Loucy (cell line): ENCODE data around the gene RALA.

Source experiments
- CTCF ChIP-seq: fragments of 200-600 bp; sonication (generic); conservative IDR thresholded peaks from 2 replicates; pipeline ENCODE4 v1.5.1; 2014; ENCODE audit warnings: mild to moderate bottlenecking, antibody characterized with exemption, low read length
- EZH2phosphoT487 ChIP-seq: fragments of 200-600 bp; IDR thresholded peaks from 2 replicates; pipeline ENCODE4 v1.6.1; 2018; ENCODE audit warnings: antibody characterized with exemption, mild to moderate bottlenecking, moderate library complexity, borderline replicate concordance

DNA sequence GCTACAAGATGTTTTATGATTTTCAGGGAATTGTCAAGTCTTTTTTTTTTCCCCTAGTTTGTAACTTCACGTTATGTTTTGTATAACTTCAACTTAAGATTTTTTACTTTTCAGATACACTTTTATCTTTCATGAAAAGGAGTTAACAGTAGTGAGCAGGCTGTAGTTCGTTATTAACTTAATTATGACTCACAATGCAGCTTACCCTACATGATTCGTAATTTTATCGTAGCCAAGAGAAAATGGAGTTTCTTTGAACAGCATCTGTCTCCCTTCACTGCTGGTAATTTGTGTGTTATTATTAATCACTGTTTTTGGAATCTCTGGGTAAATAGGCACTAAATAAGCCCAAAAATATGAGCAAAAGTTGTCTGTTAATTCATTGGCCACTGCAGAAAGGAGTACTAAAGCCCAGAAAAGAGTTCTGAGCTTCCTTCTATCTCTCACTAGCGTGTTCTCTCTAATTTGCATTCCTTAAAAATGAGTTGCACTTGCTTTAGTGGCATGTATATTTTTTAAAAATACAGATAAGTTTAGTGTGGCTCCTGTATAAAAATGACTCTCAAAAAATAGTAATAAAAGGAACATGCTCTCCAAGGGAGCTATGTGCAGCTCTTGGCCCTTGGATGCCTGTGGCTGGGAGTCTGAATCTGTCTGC lies 36.1 kb downstream of the RALA start:
- no peak for TF ChIP-seq CTCF
- TF ChIP-seq EZH2phosphoT487 = no peak
